Kidney capillary endothelial cell (primary cell): ENCODE measurements around the gene TP53AIP1.

Experiments
- DNase-seq: peaks from one replicate; pipeline ENCODE4 v3.0.0-alpha.2; 2018; ENCODE audit warnings: low spot score

The TP53AIP1 gene

GRCh38 chr11:128906185-128907050 lies 36.3 kb downstream of the TP53AIP1 start:
- no peak for DNase-seq

- DNase-seq = no peak
Measured at GRCh38 chr11:128905345-128906184, 37.1 kb downstream of the TP53AIP1 start.

- DNase-seq = no peak
Measured at GRCh38 chr11:128904656-128905344, 37.9 kb downstream of the TP53AIP1 start.

- no peak for DNase-seq
Measured at GRCh38 chr11:128904303-128904655, 38.4 kb downstream of the TP53AIP1 start.

GRCh38 chr11:128903248-128904061 lies 39.2 kb downstream of the TP53AIP1 start:
- DNase-seq = no peak

- no peak for DNase-seq
Measured at GRCh38 chr11:128902515-128903066, 40.1 kb downstream of the TP53AIP1 start.

- no peak for DNase-seq
Measured at GRCh38 chr11:128901653-128902514, 40.8 kb downstream of the TP53AIP1 start.

- no peak for DNase-seq
Measured at GRCh38 chr11:128900468-128900867, 42.2 kb downstream of the TP53AIP1 start.

- DNase-seq = no peak
Measured at GRCh38 chr11:128898580-128899344, 43.9 kb downstream of the TP53AIP1 start.

- no peak for DNase-seq
Measured at GRCh38 chr11:128897826-128898225, 44.8 kb downstream of the TP53AIP1 start.

GRCh38 chr11:128896356-128896755 lies 46.3 kb downstream of the TP53AIP1 start:
- DNase-seq = no peak

GRCh38 chr11:128895526-128895925 lies 47.1 kb downstream of the TP53AIP1 start:
- no peak for DNase-seq

GRCh38 chr11:128894685-128895084 lies 48.0 kb downstream of the TP53AIP1 start:
- DNase-seq = no peak

GRCh38 chr11:128894286-128894681 lies 48.4 kb downstream of the TP53AIP1 start:
- no peak for DNase-seq

- DNase-seq = no peak
Measured at GRCh38 chr11:128893578-128894285, 48.9 kb downstream of the TP53AIP1 start.

- no peak for DNase-seq
Measured at GRCh38 chr11:128892866-128893565, 49.7 kb downstream of the TP53AIP1 start.

GRCh38 chr11:128891913-128892398 lies 50.7 kb downstream of the TP53AIP1 start:
- DNase-seq = no peak
